OCI-LY1 (cell line): ENCODE measurements around the gene NSD1.

ENCODE experiments used
- H2AFZ ChIP-seq: fragments of 200-600 bp; sonication (generic), shearing (Covaris generic); 2 replicates; pipeline ENCODE4 v1.6.0; 2014; ENCODE audit warnings: antibody characterized with exemption, mild to moderate bottlenecking, low read length
- H3F3A ChIP-seq: fragments of 200-600 bp; sonication (generic), shearing (Covaris generic); 2 replicates; pipeline ENCODE4 v1.6.0; 2014; ENCODE audit warnings: mild to moderate bottlenecking, antibody characterized with exemption, low read length, moderate library complexity; ENCODE audit not compliant: insufficient read depth
- H3K27ac ChIP-seq: fragments of 200-600 bp; sonication (generic); 2 replicates; pipeline ENCODE4 v1.5.1; 2014; ENCODE audit warnings: low read length, mixed run types, mild to moderate bottlenecking, low read depth; ENCODE audit not compliant: poor library complexity, severe bottlenecking
- H3K27me3 ChIP-seq: fragments of 200-600 bp; sonication (generic); 2 replicates; pipeline ENCODE4 v1.6.0; 2014; ENCODE audit warnings: antibody characterized with exemption, mild to moderate bottlenecking, low read length, moderate library complexity; ENCODE audit not compliant: insufficient read depth
- H3K36me3 ChIP-seq: fragments of 200-600 bp; sonication (generic); 2 replicates; pipeline ENCODE4 v1.6.1; 2014; ENCODE audit warnings: mild to moderate bottlenecking, antibody characterized with exemption, low read length, moderate library complexity, mixed read lengths; ENCODE audit not compliant: insufficient read depth
- H3K4me1 ChIP-seq: fragments of 200-600 bp; sonication (generic); 2 replicates; pipeline ENCODE4 v1.5.1; 2014; ENCODE audit warnings: mild to moderate bottlenecking, low read length, moderate library complexity; ENCODE audit not compliant: insufficient read depth, severe bottlenecking
- H3K4me2 ChIP-seq: fragments of 200-600 bp; sonication (generic), shearing (Covaris generic); 2 replicates; pipeline ENCODE4 v1.6.1; 2014; ENCODE audit warnings: low read length
- H3K4me3 ChIP-seq: fragments of 200-600 bp; sonication (generic); 2 replicates; pipeline ENCODE4 v1.5.1; 2014; ENCODE audit warnings: low read length, low read depth, mild to moderate bottlenecking, mixed read lengths; ENCODE audit not compliant: poor library complexity, severe bottlenecking
- H3K79me2 ChIP-seq: fragments of 200-600 bp; shearing (Covaris generic); 2 replicates; pipeline ENCODE4 v1.6.1; 2016; ENCODE audit warnings: mixed run types, low read length, mixed read lengths; ENCODE audit not compliant: insufficient read depth
- H3K9ac ChIP-seq: fragments of 200-600 bp; sonication (generic), shearing (Covaris generic); 2 replicates; pipeline ENCODE4 v1.6.1; 2014; ENCODE audit warnings: mild to moderate bottlenecking, low read length, mixed read lengths
- H3K9me2 ChIP-seq: fragments of 200-600 bp; sonication (generic), shearing (Covaris generic); 2 replicates; pipeline ENCODE4 v1.6.1; 2014; ENCODE audit warnings: low read depth, mild to moderate bottlenecking, low read length, mixed read lengths
- H3K9me3 ChIP-seq: fragments of 200-600 bp; shearing (Covaris generic); 2 replicates; pipeline ENCODE4 v1.6.1; 2014; ENCODE audit warnings: low read length, mixed read lengths
- H4K20me1 ChIP-seq: fragments of 200-600 bp; sonication (generic), shearing (Covaris generic); 2 replicates; pipeline ENCODE4 v1.6.0; 2016; ENCODE audit warnings: mild to moderate bottlenecking, low read length; ENCODE audit not compliant: insufficient read depth
- CTCF ChIP-seq: fragments of 200-600 bp; sonication (generic), shearing (Covaris generic); IDR thresholded peaks from 2 replicates; pipeline ENCODE4 v1.5.1; 2017; ENCODE audit warnings: mild to moderate bottlenecking, antibody characterized with exemption, low read length, moderate library complexity, mixed read lengths
- EZH2 ChIP-seq: fragments of 200-600 bp; sonication (generic), shearing (Covaris generic); IDR thresholded peaks from 2 replicates; pipeline ENCODE4 v1.8.0; 2017; ENCODE audit warnings: borderline replicate concordance, mixed run types, mild to moderate bottlenecking, antibody characterized with exemption, low read length, moderate library complexity, mixed read lengths

NSD1 gene

GRCh38 chr5:177204281-177204680, 70.7 kb downstream of the NSD1 start:
- Histone ChIP-seq H3K27ac (no peak overlapping the region), H3K36me3 (peaks cover 78% of the 10 kb centered on the region), H2AFZ (no peak overlapping the region), H3K79me2 (no peaks in the 10 kb centered on the region), H3K4me2 (no peak overlapping the region), H3K27me3 (no peaks in the 10 kb centered on the region), H4K20me1 (no peaks in the 10 kb centered on the region), H3K9me3 (no peaks in the 10 kb centered on the region), H3K4me3 (no peak overlapping the region), H3F3A (no peaks in the 10 kb centered on the region), H3K9ac (no peak overlapping the region), H3K4me1 (no peaks in the 10 kb centered on the region), H3K9me2 (no peaks in the 10 kb centered on the region)
- no peak for TF ChIP-seq EZH2
- no peak for TF ChIP-seq CTCF

GRCh38 chr5:177209610-177210009, 76.0 kb downstream of the NSD1 start:
- no peak overlapping the region for H3K9ac ChIP-seq

GRCh38 chr5:177212242-177212641, 78.7 kb downstream of the NSD1 start:
- no peaks in the 10 kb centered on the region for H3K27me3 ChIP-seq
- no peak overlapping the region for H3K4me2 ChIP-seq
- H3K9ac ChIP-seq, result no peak overlapping the region
- peaks cover 5% of the 10 kb centered on the region; the same call in 1 of the 2 replicates for H3K79me2 ChIP-seq
- no peak overlapping the region for H2AFZ ChIP-seq
- no peaks in the 10 kb centered on the region for H3F3A ChIP-seq
- H3K9me3 ChIP-seq, result no peaks in the 10 kb centered on the region
- no peaks in the 10 kb centered on the region for H4K20me1 ChIP-seq
- no peaks in the 10 kb centered on the region for H3K9me2 ChIP-seq
- TF ChIP-seq EZH2 (no peak), CTCF (no peak)
- no peak overlapping the region for H3K4me3 ChIP-seq
- peaks cover 84% of the 10 kb centered on the region for H3K36me3 ChIP-seq
- no peak overlapping the region for H3K27ac ChIP-seq
- no peaks in the 10 kb centered on the region for H3K4me1 ChIP-seq

More at GRCh38 chr5:177209610-177210009, 76.0 kb downstream of the NSD1 start:
- Histone ChIP-seq H3K27me3 (no peaks in the 10 kb centered on the region), H3K4me2 (no peak overlapping the region), H3K27ac (no peak overlapping the region), H3F3A (no peaks in the 10 kb centered on the region), H2AFZ (no peak overlapping the region), H4K20me1 (no peaks in the 10 kb centered on the region), H3K9me2 (no peaks in the 10 kb centered on the region), H3K79me2 (peaks cover 5% of the 10 kb centered on the region; the same call in 1 of the 2 replicates), H3K36me3 (peaks cover 80% of the 10 kb centered on the region), H3K4me3 (no peak overlapping the region), H3K9me3 (no peaks in the 10 kb centered on the region), H3K4me1 (no peaks in the 10 kb centered on the region)
- TF ChIP-seq EZH2 (no peak), CTCF (no peak)
